VCaP (cell line): ENCODE data around the gene FREM2.

Experiments used
- H3K27ac ChIP-seq: fragments of 450-650 bp; 2 replicates; pipeline ENCODE4 v1.5.1; 2017
- CTCF ChIP-seq: fragments of 450-650 bp; conservative IDR thresholded peaks from 2 replicates; pipeline ENCODE4 v1.5.1; 2017; ENCODE audit warnings: mild to moderate bottlenecking, moderate library complexity

Gene FREM2

GRCh38 chr13:38700051-38700450, 13.2 kb downstream of the FREM2 start:
- no peak overlapping the region for H3K27ac ChIP-seq
- no peak for TF ChIP-seq CTCF

DNA sequence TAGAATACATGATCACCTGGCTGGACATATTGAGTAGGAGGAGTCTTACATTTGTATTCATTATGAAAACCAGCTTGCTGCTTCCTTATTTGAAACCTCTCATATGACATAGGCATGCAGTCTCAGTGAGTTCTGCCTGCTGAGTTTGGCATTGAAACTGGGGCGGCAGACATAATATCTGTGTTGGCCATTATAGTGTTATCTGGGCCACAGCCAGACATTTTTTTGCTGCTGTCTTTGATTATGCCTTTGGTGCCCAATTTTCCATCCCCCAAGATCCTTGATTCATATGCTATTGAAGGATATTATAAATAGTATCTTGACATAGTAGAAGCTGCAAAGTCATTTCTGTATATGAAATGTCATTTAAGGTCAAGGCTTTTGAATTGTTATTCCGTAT, 15.8 kb downstream of the FREM2 start:
- no peak overlapping the region for H3K27ac ChIP-seq
- TF ChIP-seq CTCF, result no peak

DNA sequence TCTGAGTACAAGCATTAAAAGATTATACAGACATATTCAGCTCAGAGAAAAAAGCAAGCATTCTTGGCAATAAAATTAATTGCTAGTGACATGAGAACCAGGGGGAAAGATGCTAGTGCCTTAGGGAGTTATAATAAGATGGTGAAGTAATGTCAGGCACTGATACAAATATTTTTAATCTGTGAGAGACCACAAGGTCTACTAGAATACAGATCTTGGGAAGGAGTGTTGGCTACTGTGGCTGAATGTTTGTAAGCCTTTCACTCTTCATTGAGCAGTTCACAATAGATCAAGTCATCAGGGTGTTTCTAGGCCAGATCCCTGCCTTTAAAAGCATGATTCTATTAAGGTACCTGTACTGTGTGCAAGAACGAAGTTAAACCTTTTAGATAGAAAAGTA, 16.4 kb downstream of the FREM2 start:
- TF ChIP-seq CTCF, result no peak
- H3K27ac ChIP-seq, result no peak overlapping the region

GRCh38 chr13:38705365-38705764, 18.5 kb downstream of the FREM2 start:
- no peak overlapping the region for H3K27ac ChIP-seq
- no peak for TF ChIP-seq CTCF

DNA sequence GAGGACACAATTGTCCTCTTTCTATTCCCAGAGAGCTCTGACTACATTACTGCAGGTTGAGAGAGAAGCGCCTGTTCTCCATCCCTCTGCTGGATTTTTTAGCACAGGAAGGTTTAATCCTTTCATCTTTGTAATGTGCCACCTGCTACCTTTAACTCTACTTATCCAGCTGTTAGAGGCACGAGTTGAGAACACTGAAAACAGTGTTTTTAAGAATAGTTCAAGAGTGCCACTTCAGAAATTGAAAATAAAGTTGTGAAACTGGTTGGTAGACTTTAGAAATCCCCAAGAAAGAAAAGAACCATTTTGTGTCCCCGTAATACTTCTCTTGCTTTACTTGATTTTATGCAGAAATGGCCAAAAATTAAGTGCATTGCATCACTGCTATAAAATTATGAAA, 20.6 kb downstream of the FREM2 start:
- TF ChIP-seq CTCF, result no peak
- H3K27ac ChIP-seq, result no peak overlapping the region

- H3K27ac ChIP-seq, result no peak overlapping the region
- no peak for TF ChIP-seq CTCF
These were observed 26.2 kb downstream of the FREM2 start for GRCh38 chr13:38713046-38713445.

DNA sequence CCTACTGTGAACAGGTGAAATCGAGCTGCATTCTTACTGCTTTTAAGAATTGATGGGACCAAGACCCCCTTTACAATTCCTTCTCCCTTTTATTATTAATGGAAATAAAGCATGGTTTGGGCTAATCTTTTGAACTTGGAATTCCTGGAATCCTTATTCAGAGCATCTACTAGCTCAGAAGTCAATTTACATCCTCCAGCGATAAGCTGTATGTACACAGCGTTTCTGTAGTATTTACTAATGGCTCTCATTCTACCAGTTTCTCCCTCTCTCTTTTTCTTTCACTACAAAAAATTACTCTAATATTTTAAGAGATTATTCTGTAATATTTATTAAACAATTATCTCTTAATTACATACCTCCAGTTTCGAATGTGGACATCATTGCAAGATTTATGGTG, 31.5 kb downstream of the FREM2 start:
- no peak for TF ChIP-seq CTCF
- no peak overlapping the region for H3K27ac ChIP-seq

- TF ChIP-seq CTCF, result no peak
These were observed 43.5 kb downstream of the FREM2 start for GRCh38 chr13:38730332-38730731.

More at GRCh38 chr13:38730332-38730731, 43.5 kb downstream of the FREM2 start:
- H3K27ac ChIP-seq, result no peak overlapping the region
